HG02973 (cell line): Measurements from ENCODE around the gene CSMD2.

ENCODE experiments used
- ATAC-seq: cut with Tn5 transposase; IDR thresholded peaks from one replicate; pipeline ENCODE4 v1.9.1; 2021; ENCODE audit warnings: moderate library complexity; ENCODE audit not compliant: unreplicated experiment

Gene CSMD2

GRCh38 chr1:34156739-34157138, 8.3 kb downstream of the CSMD2 start:
- no peak for ATAC-seq

- no peak for ATAC-seq
Measured at GRCh38 chr1:34155860-34156259, 9.2 kb downstream of the CSMD2 start.

GRCh38 chr1:34153246-34153645, 11.8 kb downstream of the CSMD2 start:
- no peak for ATAC-seq

- no peak for ATAC-seq
Measured at GRCh38 chr1:34149501-34149900, 15.5 kb downstream of the CSMD2 start.

GRCh38 chr1:34147301-34147700, 17.7 kb downstream of the CSMD2 start:
- no peak for ATAC-seq

- ATAC-seq: no peak
Measured at GRCh38 chr1:34144766-34145165, 20.3 kb downstream of the CSMD2 start.

- ATAC-seq: no peak
Measured at GRCh38 chr1:34143975-34144374, 21.1 kb downstream of the CSMD2 start.

- no peak for ATAC-seq
Measured at GRCh38 chr1:34140011-34140676, 24.9 kb downstream of the CSMD2 start.

GRCh38 chr1:34137411-34137810, 27.6 kb downstream of the CSMD2 start:
- no peak for ATAC-seq

- ATAC-seq: no peak
Measured at GRCh38 chr1:34132161-34132420, 32.9 kb downstream of the CSMD2 start.

GRCh38 chr1:34131396-34132160, 33.5 kb downstream of the CSMD2 start:
- no peak for ATAC-seq

GRCh38 chr1:34130306-34130705, 34.7 kb downstream of the CSMD2 start:
- ATAC-seq: no peak

- ATAC-seq: no peak
Measured at GRCh38 chr1:34129630-34130029, 35.4 kb downstream of the CSMD2 start.

GRCh38 chr1:34128186-34128889, 36.7 kb downstream of the CSMD2 start:
- ATAC-seq: no peak

- no peak for ATAC-seq
Measured at GRCh38 chr1:34127006-34128000, 37.7 kb downstream of the CSMD2 start.

GRCh38 chr1:34126486-34126885, 38.5 kb downstream of the CSMD2 start:
- no peak for ATAC-seq

GRCh38 chr1:34125721-34126380, 39.2 kb downstream of the CSMD2 start:
- ATAC-seq: no peak

- no peak for ATAC-seq
Measured at GRCh38 chr1:34122080-34122932, 42.7 kb downstream of the CSMD2 start.

GRCh38 chr1:34115233-34115632, 49.8 kb downstream of the CSMD2 start:
- ATAC-seq: no peak

- no peak for ATAC-seq
Measured at GRCh38 chr1:34113887-34114286, 51.1 kb downstream of the CSMD2 start.
